ELF-1 (cell line): Measurements from ENCODE around the gene FMN1.
A peak's percentile ranks its signal among the peaks of the same experiment; 100 is the strongest.

Experiments used
- DNase-seq: peaks from one replicate; pipeline ENCODE4 v3.0.0-alpha.2; 2016; ENCODE audit warnings: low read depth, low spot score

The FMN1 gene

DNA sequence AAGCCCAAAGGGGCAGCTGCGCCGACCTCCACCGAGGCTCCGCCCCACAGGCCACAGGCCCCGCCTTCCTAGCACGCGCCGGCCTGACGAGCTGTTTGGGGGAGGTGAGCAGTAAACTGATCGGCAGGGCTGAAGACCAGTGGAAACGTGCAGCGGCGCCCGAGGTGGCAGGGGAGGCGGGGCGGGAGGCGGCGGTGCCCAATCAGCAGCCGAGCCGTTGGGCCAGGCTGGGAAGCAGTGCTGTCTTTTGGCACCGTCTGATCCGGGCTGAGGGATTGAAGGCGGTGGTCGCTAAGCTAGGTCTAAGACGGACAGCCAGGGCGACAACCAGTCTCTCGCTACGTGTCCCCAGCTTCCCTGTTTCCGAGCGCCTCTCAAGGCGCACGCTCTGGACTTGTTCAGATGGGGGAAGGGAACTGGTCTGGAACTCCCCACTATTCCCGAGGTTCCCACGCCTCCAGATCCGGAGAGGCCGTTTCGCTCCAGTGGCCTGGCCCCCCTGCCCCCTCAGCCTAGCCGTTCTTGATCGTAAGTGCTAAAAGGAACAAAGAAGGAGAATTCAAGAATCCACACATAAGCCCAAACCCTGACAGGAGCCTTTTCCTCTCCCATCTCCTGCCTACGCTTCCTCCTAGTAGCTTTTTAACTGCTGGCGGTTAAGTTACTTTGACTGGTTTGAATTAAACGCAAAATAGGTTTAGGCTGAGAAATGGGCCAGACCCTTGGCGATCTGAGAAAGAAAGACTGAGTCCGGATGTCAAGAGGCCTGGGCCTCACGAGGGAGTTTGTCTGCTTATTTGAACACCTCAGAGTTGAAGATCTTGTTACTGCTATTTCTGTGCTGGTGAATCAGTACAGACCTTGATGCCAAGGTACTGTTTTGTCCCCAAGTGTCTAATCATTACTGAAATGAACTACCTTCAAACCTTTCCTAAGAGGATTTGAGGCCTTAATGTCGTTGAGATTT, at the start of gene FMN1:
Gene FMN1, minus strand, starts transcription at position 11 of the 967 bp plus-strand sequence. CDS start 39,800 bp downstream, outside the sequence.
- peak; percentile 99 for DNase-seq

DNA sequence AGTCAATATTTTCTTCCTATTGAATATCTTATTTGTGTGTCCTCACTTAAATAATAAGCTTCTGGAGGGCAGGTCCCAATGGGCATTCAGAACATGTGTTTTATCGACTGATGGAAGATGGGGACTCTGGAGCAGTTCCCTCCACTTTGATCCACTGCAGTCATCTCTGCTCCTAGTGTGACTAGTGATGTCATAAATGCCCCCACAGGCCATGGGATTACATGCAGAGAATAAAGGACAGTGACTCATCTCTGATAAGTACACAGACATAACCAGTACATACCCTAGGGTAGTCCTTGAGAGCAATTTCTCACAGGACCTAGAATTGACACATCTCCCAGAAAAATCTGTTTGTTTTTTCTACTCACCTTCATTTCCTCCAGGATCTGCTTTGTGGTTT, 49.4 kb upstream of the FMN1 start:
- DNase-seq: no peak

DNA sequence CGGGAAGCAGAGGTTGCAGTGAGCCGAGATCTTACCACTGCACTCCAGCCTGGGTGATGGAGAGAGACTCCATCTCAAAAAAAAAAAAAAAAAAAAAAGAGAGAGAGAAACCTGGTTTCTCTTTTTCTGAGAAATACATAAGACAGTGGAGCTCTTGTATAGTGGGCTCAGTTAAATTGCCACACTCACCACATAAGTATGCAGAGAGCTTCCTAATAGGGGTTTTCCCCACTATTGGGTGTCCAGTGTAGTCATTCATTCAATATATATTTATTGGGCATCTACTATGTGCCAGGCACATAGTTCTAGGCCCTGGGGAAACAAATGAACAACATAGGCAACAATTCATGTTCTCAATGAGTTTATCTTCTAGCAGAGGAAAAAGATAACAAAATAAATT, 48.9 kb upstream of the FMN1 start:
- DNase-seq: no peak

- peak; percentile 41 for DNase-seq
Measured at GRCh38 chr15:33242669-33243191, 48.2 kb upstream of the FMN1 start.

GRCh38 chr15:33242165-33242564, 47.7 kb upstream of the FMN1 start:
- peak; percentile 86 for DNase-seq

- no peak for DNase-seq
Measured at GRCh38 chr15:33236841-33237509, 42.5 kb upstream of the FMN1 start.

- DNase-seq: peak; percentile 36
Measured at GRCh38 chr15:33234020-33234461, 39.5 kb upstream of the FMN1 start.

DNA sequence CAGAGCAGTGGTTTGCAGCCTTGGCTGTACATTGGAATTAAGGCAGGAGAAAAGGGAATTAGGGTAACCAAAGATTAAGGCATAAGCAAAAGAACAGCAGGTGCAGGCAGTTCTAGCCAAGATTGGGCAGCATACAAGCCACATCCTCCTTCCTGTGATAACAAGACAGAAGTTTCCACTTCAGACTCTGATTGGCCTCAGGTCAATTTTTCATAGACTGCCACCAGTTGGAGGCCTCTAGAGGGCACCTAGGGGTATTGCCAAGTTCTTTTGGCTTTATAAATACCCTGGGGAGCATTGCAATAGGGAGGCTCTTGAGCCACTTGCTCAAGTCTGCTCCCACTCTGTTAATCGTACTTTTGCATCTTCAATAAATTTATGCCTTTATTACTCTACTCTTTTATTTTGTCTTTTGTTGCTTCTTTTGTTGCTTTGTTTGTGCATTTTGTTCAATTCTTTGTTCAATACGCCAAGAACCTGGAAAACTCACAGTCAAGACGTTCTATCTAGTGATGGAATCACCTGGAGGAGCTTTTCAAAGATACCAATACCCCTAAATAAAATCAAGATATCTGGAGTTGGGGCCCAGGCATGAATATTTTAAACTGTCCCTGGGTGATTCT, 32.2 kb upstream of the FMN1 start:
- peak; percentile 18 for DNase-seq

DNA sequence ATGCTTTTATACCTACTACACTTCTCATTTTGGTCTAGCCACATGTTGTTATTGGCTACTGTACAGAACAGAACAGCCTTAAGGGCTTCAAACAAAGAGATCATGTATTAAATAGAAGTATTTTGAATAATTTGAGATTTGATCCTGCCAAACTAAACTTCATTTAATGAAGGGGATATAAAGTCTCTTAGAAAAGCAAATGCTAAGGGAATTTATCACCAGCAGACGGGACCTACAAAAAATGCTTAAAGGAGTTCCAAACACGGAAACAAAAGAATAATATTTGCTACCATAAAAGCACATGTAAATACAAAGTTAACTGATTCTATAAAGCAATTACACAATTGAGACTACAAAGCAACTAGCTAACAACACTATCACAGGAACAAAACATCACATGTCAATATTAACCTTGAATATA, 23.6 kb upstream of the FMN1 start:
- DNase-seq: no peak

- DNase-seq: peak; percentile 44
Measured at GRCh38 chr15:33215941-33216872, 21.7 kb upstream of the FMN1 start.

GRCh38 chr15:33211176-33211808, 16.8 kb upstream of the FMN1 start:
- DNase-seq: no peak

- no peak for DNase-seq
Measured at GRCh38 chr15:33209575-33210481, 15.3 kb upstream of the FMN1 start.

DNA sequence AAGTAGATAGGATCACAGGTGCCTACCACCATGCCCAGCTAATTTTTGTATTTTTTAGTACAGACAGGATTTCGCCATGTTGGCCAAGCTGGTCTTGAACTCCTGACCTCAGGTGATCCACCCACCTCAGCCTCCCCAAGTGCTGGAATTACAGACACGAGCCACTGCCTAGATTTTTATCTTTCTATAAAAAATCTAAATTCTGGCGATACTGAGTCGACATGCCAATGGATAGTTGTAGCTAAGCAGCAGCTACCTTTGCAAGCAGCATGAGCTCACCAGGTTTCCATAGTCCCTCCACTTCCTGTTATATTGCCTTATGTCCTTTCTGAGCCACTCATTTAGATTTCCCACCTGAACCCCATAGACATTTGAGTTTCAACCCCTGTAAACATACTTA, 13.1 kb upstream of the FMN1 start:
- DNase-seq: no peak

- no peak for DNase-seq
Measured at GRCh38 chr15:33206366-33206765, 11.9 kb upstream of the FMN1 start.

DNA sequence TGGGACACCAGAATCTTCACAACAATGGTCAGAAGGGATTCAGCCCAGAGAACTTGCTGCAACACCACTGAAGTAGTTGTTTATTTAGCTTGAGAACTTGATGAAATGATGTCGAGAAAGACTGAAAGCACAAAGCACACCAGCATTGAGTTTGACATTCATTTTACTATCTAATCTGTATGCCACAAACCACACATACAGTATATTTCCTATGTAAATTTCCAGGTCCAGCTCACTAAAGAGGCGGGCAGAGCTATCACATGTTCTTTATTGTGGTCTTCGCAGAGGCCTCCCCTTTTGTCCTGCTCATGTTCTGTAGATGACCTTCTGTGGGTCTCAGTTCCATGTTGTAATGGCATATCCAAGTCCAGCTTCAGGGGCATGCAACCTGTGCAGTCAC, 10.4 kb upstream of the FMN1 start:
- DNase-seq: no peak

DNA sequence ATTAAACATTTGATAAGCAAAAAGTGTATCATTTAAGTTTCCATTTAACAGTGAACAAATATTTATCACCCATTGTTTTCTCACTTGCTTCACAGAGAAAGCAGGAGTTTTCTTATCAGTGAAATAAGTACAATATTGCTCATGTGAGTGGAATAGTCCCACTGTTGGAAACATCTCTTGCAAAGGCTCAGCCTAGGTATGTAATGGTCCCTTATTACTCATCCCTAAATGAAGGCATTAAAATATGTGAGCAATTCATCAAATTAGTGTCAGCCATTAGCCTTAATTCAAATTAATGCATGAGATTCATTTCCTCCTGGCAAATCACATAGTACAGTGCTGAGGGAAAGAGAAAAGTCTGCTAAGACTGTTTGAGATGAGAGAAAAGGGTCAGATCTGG, 9.6 kb upstream of the FMN1 start:
- DNase-seq: no peak

DNA sequence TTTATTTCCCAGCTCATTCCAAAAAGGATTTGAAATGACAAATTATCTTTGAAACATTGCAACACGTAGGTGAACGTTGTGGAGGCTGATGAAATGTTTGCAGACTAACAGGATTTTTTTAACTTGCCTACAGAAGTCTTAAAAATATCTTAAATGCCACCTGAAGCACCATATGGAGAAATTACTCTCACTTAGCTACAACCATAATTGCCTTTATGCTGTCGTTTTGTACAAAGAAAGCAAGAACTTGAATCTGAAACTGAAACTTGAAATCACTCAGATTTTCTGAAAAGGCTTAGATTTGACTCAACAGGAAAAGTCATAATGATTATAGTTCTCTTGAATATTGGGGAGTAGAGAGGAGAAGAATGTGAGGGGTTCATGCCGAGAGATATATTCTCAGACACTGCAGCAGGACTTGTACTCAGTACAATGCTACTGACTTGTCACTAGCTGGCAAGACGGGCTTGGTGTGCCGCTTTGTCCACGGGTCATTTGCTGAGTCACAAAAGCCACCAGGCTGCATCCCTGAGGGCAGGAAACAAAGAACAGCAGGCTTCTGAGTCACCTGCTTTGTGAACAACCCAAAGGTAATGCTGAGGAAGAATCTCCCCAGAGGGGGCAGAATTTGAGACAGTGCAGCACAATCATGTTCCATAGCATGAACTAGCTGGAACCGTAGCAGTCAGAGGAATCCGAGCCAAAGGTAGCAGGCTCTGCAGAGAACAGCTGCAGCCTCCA, 7.1 kb upstream of the FMN1 start:
- peak; percentile 97 for DNase-seq

DNA sequence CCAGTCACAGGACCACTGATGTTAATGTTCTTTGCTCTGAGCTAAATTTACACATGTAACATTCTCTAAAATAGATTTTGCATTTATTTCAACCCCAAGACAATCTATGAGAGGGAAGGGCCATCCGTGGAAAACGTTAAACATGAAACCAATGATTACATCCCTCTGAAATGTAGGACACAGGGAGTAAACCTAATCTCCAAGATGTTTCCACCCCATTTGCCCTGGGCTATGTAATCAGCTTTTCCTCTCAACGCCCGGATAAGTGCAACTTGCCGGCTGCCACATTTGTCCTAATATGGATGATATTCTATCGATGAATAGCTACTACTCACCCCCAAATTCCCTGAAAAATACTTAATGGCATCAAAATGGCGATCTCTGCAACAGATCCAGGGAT, 6.4 kb upstream of the FMN1 start:
- DNase-seq: no peak

DNA sequence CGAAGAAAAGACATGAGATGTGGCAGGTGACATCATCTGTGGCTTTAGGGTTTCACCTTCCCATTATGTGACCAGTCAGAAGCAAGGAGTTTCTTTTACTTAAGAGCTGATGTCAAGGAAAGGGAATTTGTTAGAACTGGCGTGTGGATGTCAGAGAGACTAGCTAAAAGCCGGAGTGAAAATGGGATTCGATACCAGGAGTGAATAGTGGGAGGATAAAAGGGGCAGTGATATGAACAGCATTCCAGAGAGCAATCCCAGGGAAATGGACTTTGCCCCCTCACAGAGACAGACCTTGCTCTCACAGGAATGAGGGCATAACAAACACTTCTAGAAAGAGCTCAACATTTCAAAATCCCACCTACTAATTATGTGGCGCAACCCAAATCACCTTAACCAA, 5.9 kb upstream of the FMN1 start:
- DNase-seq: peak; percentile 50
